Measurements from ENCODE around the gene CD22.

The CD22 gene

DNA sequence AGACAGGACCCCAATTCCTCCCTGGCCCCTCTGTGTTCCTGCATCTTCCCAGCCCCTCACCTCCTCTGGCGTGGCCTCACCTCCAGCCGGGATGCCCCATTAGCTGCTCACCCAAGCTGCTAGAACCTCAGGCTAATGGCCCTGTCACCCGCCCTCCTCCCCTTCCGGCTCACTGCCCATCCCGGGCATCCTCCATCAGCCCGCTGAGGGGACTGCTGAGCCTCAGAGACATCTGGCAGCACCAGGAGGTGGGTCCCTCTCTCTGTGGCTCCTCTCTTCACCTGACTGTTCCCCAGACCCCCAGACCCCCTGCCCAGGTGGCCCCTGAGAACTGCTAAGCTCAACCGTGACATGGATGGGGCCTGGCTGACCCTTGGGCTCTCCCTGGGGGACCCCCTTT is 21.6 kb downstream of the CD22 start:
- peaks cover 5% of the 10 kb centered on the region for H3K36me3 ChIP-seq (ENCODE audit: control insufficient read depth, insufficient read depth, low read length)
- TF ChIP-seq, protein P1, sequence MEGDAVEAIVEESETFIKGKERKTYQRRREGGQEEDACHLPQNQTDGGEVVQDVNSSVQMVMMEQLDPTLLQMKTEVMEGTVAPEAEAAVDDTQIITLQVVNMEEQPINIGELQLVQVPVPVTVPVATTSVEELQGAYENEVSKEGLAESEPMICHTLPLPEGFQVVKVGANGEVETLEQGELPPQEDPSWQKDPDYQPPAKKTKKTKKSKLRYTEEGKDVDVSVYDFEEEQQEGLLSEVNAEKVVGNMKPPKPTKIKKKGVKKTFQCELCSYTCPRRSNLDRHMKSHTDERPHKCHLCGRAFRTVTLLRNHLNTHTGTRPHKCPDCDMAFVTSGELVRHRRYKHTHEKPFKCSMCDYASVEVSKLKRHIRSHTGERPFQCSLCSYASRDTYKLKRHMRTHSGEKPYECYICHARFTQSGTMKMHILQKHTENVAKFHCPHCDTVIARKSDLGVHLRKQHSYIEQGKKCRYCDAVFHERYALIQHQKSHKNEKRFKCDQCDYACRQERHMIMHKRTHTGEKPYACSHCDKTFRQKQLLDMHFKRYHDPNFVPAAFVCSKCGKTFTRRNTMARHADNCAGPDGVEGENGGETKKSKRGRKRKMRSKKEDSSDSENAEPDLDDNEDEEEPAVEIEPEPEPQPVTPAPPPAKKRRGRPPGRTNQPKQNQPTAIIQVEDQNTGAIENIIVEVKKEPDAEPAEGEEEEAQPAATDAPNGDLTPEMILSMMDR (IDR thresholded peaks at IDR 0.05; ENCODE audit: insufficient read depth, low read length, poor library complexity, severe bottlenecking), result no peak
- no peak for DNase-seq (ENCODE audit: extremely low read depth, insufficient read length)
- no peaks in the 10 kb centered on the region for H3K27me3 ChIP-seq (replicated peaks; ENCODE audit: control insufficient read depth, insufficient read depth, low read length)
- H3K4me3 ChIP-seq (replicated peaks; ENCODE audit: low read depth, low read length), result no peak overlapping the region

DNA sequence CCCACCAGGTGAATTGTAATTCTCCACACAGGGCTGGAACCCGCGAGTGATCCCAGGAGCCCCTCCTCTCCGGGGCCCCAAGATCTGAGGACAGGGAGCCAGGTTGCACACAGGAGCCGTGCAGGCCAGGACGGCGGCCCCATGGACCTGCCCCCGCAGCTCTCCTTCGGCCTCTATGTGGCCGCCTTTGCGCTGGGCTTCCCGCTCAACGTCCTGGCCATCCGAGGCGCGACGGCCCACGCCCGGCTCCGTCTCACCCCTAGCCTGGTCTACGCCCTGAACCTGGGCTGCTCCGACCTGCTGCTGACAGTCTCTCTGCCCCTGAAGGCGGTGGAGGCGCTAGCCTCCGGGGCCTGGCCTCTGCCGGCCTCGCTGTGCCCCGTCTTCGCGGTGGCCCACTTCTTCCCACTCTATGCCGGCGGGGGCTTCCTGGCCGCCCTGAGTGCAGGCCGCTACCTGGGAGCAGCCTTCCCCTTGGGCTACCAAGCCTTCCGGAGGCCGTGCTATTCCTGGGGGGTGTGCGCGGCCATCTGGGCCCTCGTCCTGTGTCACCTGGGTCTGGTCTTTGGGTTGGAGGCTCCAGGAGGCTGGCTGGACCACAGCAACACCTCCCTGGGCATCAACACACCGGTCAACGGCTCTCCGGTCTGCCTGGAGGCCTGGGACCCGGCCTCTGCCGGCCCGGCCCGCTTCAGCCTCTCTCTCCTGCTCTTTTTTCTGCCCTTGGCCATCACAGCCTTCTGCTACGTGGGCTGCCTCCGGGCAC is 22.6 kb downstream of the CD22 start:
- no peak overlapping the region for H3K4me3 ChIP-seq (replicated peaks; ENCODE audit: low read depth, low read length)
- no peaks in the 10 kb centered on the region for H3K27me3 ChIP-seq (replicated peaks; ENCODE audit: control insufficient read depth, insufficient read depth, low read length)
- H3K36me3 ChIP-seq (ENCODE audit: control insufficient read depth, insufficient read depth, low read length), result no peaks in the 10 kb centered on the region
- DNase-seq (ENCODE audit: extremely low read depth, insufficient read length), result no peak
- TF ChIP-seq, protein P1 (IDR thresholded peaks at IDR 0.05; ENCODE audit: insufficient read depth, low read length, poor library complexity, severe bottlenecking), result no peak

DNA sequence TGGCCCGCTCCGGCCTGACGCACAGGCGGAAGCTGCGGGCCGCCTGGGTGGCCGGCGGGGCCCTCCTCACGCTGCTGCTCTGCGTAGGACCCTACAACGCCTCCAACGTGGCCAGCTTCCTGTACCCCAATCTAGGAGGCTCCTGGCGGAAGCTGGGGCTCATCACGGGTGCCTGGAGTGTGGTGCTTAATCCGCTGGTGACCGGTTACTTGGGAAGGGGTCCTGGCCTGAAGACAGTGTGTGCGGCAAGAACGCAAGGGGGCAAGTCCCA is 23.1 kb downstream of the CD22 start:
- H3K36me3 ChIP-seq (ENCODE audit: control insufficient read depth, insufficient read depth, low read length), result no peaks in the 10 kb centered on the region
- no peaks in the 10 kb centered on the region for H3K27me3 ChIP-seq (replicated peaks; ENCODE audit: control insufficient read depth, insufficient read depth, low read length)
- no peak for DNase-seq (ENCODE audit: extremely low read depth, insufficient read length)
- no peak overlapping the region for H3K4me3 ChIP-seq (replicated peaks; ENCODE audit: low read depth, low read length)
- TF ChIP-seq, protein P1 (IDR thresholded peaks at IDR 0.05; ENCODE audit: insufficient read depth, low read length, poor library complexity, severe bottlenecking), result no peak

DNA sequence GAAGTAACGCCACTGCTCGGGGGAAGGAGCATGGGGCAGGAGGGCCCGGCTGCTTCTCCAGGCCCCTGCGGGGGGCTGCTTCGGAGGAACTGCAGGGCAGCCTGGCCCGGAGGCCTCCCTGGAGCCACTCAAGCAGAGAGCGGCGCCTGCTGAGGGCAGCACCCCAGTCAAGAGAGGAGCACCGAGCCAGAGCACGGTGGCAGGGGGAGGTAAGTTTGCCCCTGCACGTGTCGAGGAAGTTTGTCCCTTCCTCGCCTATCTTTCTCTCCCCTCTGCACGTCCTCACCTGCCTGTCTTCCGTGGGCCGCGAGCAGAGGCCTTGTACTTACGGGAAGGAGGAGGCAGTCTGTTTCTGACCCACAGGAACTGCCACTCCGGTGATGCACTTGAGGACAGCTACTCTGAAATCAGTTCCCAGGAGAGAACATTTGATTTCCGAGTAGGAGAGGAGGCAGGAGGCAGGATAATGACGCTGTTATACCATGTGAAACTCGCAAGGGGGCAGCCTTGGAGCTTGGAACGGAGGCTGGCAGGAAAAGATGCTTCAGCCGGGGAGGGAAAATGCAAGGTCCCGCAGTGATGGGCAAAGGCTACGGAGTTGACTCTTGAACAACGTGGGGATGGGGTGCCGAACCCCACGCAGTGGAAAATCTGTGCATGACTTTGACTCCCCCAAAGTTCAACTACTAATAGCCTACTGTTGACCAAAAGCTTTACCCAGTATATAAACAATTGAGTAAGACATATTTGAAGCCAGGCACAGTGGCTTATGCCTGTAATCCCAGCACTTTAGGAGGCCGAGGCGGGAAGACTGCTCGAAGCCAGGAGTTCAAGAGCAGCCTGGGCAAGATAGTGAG is 23.7 kb downstream of the CD22 start:
- Histone ChIP-seq H3K4me3 (replicated peaks; ENCODE audit: low read depth, low read length) (no peak overlapping the region), H3K27me3 (replicated peaks; ENCODE audit: control insufficient read depth, insufficient read depth, low read length) (no peaks in the 10 kb centered on the region), H3K36me3 (ENCODE audit: control insufficient read depth, insufficient read depth, low read length) (no peaks in the 10 kb centered on the region)
- TF ChIP-seq, protein P1 (IDR thresholded peaks at IDR 0.05; ENCODE audit: insufficient read depth, low read length, poor library complexity, severe bottlenecking), result peak; percentile 77
- peak; percentile 59 for DNase-seq (ENCODE audit: extremely low read depth, insufficient read length)

DNA sequence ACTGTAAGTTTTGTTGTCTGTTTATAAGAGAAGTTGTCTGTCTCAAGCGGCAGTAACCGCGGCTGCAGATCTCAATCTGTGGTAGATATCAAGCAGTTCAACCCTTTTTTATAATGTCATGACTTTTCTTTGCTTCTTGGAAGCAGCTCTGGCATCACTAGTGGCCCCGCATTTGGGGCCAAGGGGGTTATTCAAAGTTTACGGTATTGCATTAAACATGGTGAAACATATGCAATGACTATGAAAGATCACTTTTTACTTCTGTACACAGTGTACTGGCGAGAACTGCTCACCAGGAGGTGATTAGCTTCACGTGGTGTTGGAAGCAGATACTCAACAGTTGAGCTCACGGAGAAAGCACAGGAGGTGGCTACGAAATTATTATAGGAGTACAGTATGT is 24.6 kb downstream of the CD22 start:
- Histone ChIP-seq H3K27me3 (replicated peaks; ENCODE audit: control insufficient read depth, insufficient read depth, low read length) (no peaks in the 10 kb centered on the region), H3K4me3 (replicated peaks; ENCODE audit: low read depth, low read length) (no peak overlapping the region), H3K36me3 (ENCODE audit: control insufficient read depth, insufficient read depth, low read length) (no peaks in the 10 kb centered on the region)
- TF ChIP-seq, protein P1 (IDR thresholded peaks at IDR 0.05; ENCODE audit: insufficient read depth, low read length, poor library complexity, severe bottlenecking), result no peak
- no peak for DNase-seq (ENCODE audit: extremely low read depth, insufficient read length)
